ENCODE data around the gene OR52K1. TPM values are rescaled to one million over a fixed set of nuclear protein-coding genes. Genes with fewer than 3 reads are reported as not detected.

Gene OR52K1
- total RNA-seq, 1 experiment from 2014 or later = not detected

GRCh38 chr11:4508886-4509285 is 26.4 kb downstream of the OR52K1 start:
- CTCF ChIA-PET = no interaction called here
- Histone ChIP-seq H3K9me2 (ENCODE audit: insufficient read depth) (no peaks in the 10 kb centered on the region), H3K4me1 (ENCODE audit: control insufficient read depth in 1 of 2, insufficient read depth in 2 of 2, low read length in 2 of 2) (no peaks in the 10 kb centered on the region), H2AFZ (ENCODE audit: low read depth, low read length, poor library complexity, severe bottlenecking) (no peak overlapping the region), H3K4me3 (replicated peaks in 1 of 2; ENCODE audit: low read depth in 1 of 2, low read length in 2 of 2) (no peak overlapping the region), H3K9me3 (ENCODE audit: control insufficient read depth in 1 of 2, insufficient read depth in 1 of 2, low read depth in 1 of 2, low read length in 2 of 2) (no peaks in the 10 kb centered on the region), H4K20me1 (ENCODE audit: insufficient read depth) (no peaks in the 10 kb centered on the region), H3K79me2 (ENCODE audit: insufficient read depth, low read length) (no peaks in the 10 kb centered on the region), H3K27ac (ENCODE audit: low read depth, low read length) (no peak overlapping the region), H3K9ac (ENCODE audit: low read length) (no peak overlapping the region), H3K27me3 (ENCODE audit: insufficient read depth, low read length) (peaks cover 67% of the 10 kb centered on the region), H3K4me2 (ENCODE audit: low read length) (no peak overlapping the region), H3K36me3 (ENCODE audit: control insufficient read depth in 1 of 2, insufficient read depth in 2 of 2, low read length in 2 of 2) (no peaks in the 10 kb centered on the region)
- BruUV-seq (replicated peaks) = no TSS peak
- no peak for TF ChIP-seq FOSL1 (IDR thresholded peaks at IDR 0.05; ENCODE audit: low read depth)
- no peak for DNase-seq (ENCODE audit: low read depth, low spot score)
- RAD21 ChIA-PET (ENCODE audit: low non-redundant PET in 1 of 2, low total read pairs in 2 of 2, uncharacterized antibody in 2 of 2, unreplicated experiment in 2 of 2) = no interaction called here
- no peak for ATAC-seq
- intact Hi-C loops (cut with micrococcal nuclease) = no loop called here
- POLR2A ChIA-PET = no interaction called here

DNA sequence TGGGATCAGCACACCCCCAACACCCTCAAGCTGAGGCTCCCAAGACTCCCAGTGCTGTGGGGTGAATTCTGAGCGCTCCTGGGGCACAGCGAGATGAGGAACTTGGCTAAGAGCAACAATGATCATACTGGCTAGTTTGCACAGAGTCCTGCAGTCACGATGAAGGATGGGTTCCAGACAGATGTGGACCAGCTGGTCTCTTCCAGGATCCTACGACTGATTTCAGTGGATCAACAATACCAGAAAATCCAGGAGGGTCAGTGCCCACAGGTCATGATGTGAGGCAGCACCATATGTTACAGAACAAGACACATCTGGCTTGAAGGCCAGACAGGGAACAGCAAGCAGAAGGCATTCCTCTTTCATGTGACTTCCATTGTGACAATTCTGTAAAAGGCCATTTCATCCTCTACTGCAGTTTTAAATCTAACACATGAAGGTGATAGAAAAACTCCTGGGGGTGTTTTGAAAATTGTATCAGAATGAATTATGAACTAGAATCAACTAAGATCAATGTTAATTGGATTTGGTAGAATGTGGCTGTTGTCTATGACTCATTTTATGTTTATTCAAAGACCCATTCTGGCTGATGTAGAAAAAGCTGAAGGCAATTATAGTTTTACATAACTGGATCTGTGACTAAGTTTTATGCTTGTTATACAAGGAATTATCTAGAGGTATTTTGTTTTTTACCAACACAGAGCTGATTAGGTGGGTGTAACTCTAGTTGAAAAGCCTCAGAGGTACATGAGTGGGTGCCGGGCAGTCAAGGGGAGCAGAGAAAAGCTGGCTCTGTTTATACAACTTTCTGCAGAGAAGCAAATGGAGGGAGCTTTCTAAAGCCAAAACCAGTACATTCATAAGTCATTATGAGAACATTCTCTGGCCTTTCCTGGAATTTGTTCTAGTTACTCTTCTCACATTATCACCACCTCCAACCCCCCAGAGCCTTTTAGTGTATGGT is 29.1 kb downstream of the OR52K1 start:
- Histone ChIP-seq H3K36me3 (ENCODE audit: control insufficient read depth in 1 of 2, insufficient read depth in 2 of 2, low read length in 2 of 2) (no peaks in the 10 kb centered on the region), H3K79me2 (ENCODE audit: insufficient read depth, low read length) (no peaks in the 10 kb centered on the region), H3K9ac (ENCODE audit: low read length) (no peak overlapping the region), H3K4me3 (replicated peaks in 1 of 2; ENCODE audit: low read depth in 1 of 2, low read length in 2 of 2) (no peak overlapping the region), H3K9me3 (ENCODE audit: control insufficient read depth in 1 of 2, insufficient read depth in 1 of 2, low read depth in 1 of 2, low read length in 2 of 2) (no peaks in the 10 kb centered on the region), H3K9me2 (ENCODE audit: insufficient read depth) (no peaks in the 10 kb centered on the region), H3K4me2 (ENCODE audit: low read length) (no peak overlapping the region), H3K27ac (ENCODE audit: low read depth, low read length) (no peak overlapping the region), H4K20me1 (ENCODE audit: insufficient read depth) (no peaks in the 10 kb centered on the region), H3K27me3 (ENCODE audit: insufficient read depth, low read length) (peaks cover 77% of the 10 kb centered on the region), H3K4me1 (ENCODE audit: control insufficient read depth in 1 of 2, insufficient read depth in 2 of 2, low read length in 2 of 2) (no peaks in the 10 kb centered on the region), H2AFZ (ENCODE audit: low read depth, low read length, poor library complexity, severe bottlenecking) (no peak overlapping the region)
- ChIA-PET CTCF (interaction anchor here (2.0 kb wide), 1 partner anchor 324 kb away, joined by 5 read pairs; no protein-coding TSS in a partner anchor), POLR2A (no interaction called here), RAD21 (ENCODE audit: low non-redundant PET in 1 of 2, low total read pairs in 2 of 2, uncharacterized antibody in 2 of 2, unreplicated experiment in 2 of 2) (no interaction called here)
- DNase-seq (ENCODE audit: low read depth, low spot score) (no peak), ATAC-seq (no peak)
- intact Hi-C loops (cut with micrococcal nuclease) = no loop called here
- BruUV-seq (replicated peaks) = no TSS peak
- TF ChIP-seq, protein P1, sequence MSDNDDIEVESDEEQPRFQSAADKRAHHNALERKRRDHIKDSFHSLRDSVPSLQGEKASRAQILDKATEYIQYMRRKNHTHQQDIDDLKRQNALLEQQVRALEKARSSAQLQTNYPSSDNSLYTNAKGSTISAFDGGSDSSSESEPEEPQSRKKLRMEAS (IDR thresholded peaks at IDR 0.05) = no peak
- TF ChIP-seq POLR2AphosphoS5 (IDR thresholded peaks at IDR 0.05; ENCODE audit: low read depth, low read length) (no peak), CBX3 (IDR thresholded peaks at IDR 0.05; ENCODE audit: low read depth) (no peak), CEBPB (IDR thresholded peaks at IDR 0.05; ENCODE audit: low read depth) (no peak), EZH2phosphoT487 (IDR thresholded peaks at IDR 0.05; ENCODE audit: borderline replicate concordance) (no peak), ELF1 (IDR thresholded peaks at IDR 0.05; ENCODE audit: borderline replicate concordance, low read depth) (no peak), ZFX (IDR thresholded peaks at IDR 0.05) (no peak), EZH2 (IDR thresholded peaks at IDR 0.05) (no peak), SRF (IDR thresholded peaks at IDR 0.05; ENCODE audit: low read depth) (no peak), YY1 (IDR thresholded peaks at IDR 0.05; ENCODE audit: extremely low read depth, insufficient replicate concordance, low read depth, low read length) (no peak)
- TF ChIP-seq, protein P2, sequence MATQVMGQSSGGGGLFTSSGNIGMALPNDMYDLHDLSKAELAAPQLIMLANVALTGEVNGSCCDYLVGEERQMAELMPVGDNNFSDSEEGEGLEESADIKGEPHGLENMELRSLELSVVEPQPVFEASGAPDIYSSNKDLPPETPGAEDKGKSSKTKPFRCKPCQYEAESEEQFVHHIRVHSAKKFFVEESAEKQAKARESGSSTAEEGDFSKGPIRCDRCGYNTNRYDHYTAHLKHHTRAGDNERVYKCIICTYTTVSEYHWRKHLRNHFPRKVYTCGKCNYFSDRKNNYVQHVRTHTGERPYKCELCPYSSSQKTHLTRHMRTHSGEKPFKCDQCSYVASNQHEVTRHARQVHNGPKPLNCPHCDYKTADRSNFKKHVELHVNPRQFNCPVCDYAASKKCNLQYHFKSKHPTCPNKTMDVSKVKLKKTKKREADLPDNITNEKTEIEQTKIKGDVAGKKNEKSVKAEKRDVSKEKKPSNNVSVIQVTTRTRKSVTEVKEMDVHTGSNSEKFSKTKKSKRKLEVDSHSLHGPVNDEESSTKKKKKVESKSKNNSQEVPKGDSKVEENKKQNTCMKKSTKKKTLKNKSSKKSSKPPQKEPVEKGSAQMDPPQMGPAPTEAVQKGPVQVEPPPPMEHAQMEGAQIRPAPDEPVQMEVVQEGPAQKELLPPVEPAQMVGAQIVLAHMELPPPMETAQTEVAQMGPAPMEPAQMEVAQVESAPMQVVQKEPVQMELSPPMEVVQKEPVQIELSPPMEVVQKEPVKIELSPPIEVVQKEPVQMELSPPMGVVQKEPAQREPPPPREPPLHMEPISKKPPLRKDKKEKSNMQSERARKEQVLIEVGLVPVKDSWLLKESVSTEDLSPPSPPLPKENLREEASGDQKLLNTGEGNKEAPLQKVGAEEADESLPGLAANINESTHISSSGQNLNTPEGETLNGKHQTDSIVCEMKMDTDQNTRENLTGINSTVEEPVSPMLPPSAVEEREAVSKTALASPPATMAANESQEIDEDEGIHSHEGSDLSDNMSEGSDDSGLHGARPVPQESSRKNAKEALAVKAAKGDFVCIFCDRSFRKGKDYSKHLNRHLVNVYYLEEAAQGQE (IDR thresholded peaks at IDR 0.05; ENCODE audit: low read depth) = no peak
- TF ChIP-seq, protein P3, sequence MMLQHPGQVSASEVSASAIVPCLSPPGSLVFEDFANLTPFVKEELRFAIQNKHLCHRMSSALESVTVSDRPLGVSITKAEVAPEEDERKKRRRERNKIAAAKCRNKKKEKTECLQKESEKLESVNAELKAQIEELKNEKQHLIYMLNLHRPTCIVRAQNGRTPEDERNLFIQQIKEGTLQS (IDR thresholded peaks at IDR 0.05) = no peak
- TF ChIP-seq, protein P4, sequence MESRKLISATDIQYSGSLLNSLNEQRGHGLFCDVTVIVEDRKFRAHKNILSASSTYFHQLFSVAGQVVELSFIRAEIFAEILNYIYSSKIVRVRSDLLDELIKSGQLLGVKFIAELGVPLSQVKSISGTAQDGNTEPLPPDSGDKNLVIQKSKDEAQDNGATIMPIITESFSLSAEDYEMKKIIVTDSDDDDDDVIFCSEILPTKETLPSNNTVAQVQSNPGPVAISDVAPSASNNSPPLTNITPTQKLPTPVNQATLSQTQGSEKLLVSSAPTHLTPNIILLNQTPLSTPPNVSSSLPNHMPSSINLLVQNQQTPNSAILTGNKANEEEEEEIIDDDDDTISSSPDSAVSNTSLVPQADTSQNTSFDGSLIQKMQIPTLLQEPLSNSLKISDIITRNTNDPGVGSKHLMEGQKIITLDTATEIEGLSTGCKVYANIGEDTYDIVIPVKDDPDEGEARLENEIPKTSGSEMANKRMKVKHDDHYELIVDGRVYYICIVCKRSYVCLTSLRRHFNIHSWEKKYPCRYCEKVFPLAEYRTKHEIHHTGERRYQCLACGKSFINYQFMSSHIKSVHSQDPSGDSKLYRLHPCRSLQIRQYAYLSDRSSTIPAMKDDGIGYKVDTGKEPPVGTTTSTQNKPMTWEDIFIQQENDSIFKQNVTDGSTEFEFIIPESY (IDR thresholded peaks at IDR 0.05; ENCODE audit: extremely low read depth, insufficient replicate concordance, low read length) = no peak

Measured in HCT116 (cell line).